HepG2 (cell line): ENCODE data around the gene CLCN1. TPM values are rescaled to one million over a fixed set of nuclear protein-coding genes. Genes with fewer than 3 reads are reported as not detected.

Source experiments
- ATAC-seq: fragments of 200-7000 bp; cut with Tn5 transposase; 3 replicates; pipeline ENCODE4 v1.9.1; 2020; ENCODE audit warnings: mild to moderate bottlenecking, moderate library complexity
- BruUV-seq: library from RNA; stranded (reverse); fragments of 400-500 nt; replicated peaks from 2 replicates; lab custom pipeline; 2021; lab: Mats Ljungman, UMichigan
- CTCF ChIA-PET: fragments of 300-600 bp; formaldehyde crosslinking; extraction: SDS; loops from one replicate; lab custom pipeline; 2021; ENCODE audit warnings: low total read pairs, inconsistent platforms, low intra/inter-chr PET ratio; lab: Yijun Ruan, JAX
- POLR2A ChIA-PET: fragments of 350-600 bp; sonication (Branson Sonifier 250); formaldehyde crosslinking; loops from one replicate; lab custom pipeline; 2020; ENCODE audit warnings: antibody characterized with exemption, inconsistent platforms; lab: Yijun Ruan, JAX
- DNase-seq: peaks from one replicate; pipeline ENCODE4 v3.0.0-alpha.2; 2015; ENCODE audit warnings: low spot score
- FAIRE-seq: peaks from 3 replicates; lab custom pipeline; 2011; peaks lifted over from hg19 to GRCh38; lab: Jason Lieb, UNC
- H2AFZ ChIP-seq: one replicate; pipeline ENCODE4 v1.6.1; 2011; ENCODE audit warnings: low read length, inconsistent platforms
- H3K27ac ChIP-seq: fragments of 300-600 bp; 3 replicates; pipeline ENCODE4 v1.8.0; 2011; ENCODE audit warnings: mixed run types, mild to moderate bottlenecking, mixed read lengths, low read length, inconsistent platforms; ENCODE audit not compliant: insufficient read depth; ENCODE audit errors: extremely low read length
- H3K27me3 ChIP-seq, 2 experiments: fragments of 200-600 bp in 1 of 2; 2 replicates in 1 of 2; 3 replicates in 1 of 2; pipeline versions ENCODE4 v1.6.0 to v1.8.0; 2011; ENCODE audit warnings: low read length in 2 of 2, mild to moderate bottlenecking in 2 of 2, moderate library complexity in 2 of 2, inconsistent platforms in 1 of 2; ENCODE audit not compliant: insufficient read depth in 2 of 2, control insufficient read depth in 1 of 2
- H3K36me3 ChIP-seq, 2 experiments: fragments of 200-600 bp in 1 of 2; replicated peaks in 1 of 2; 2 replicates in 1 of 2; 3 replicates in 1 of 2; pipeline versions ENCODE4 v1.5.1 to v1.8.0; 2011; ENCODE audit warnings: low read length in 2 of 2, inconsistent platforms in 1 of 2; ENCODE audit not compliant: insufficient read depth in 2 of 2, control insufficient read depth in 1 of 2
- H3K4me1 ChIP-seq: 2 replicates; pipeline ENCODE4 v1.5.1; 2012; ENCODE audit warnings: low read length, inconsistent platforms; ENCODE audit not compliant: insufficient read depth
- H3K4me2 ChIP-seq: 2 replicates; pipeline ENCODE4 v1.6.0; 2011; ENCODE audit warnings: low read depth, low read length, inconsistent platforms
- H3K4me3 ChIP-seq, 3 experiments: fragments of 200-600 bp in 1 of 3; sonication (generic), shearing (Covaris generic) in 1 of 3; replicated peaks in 1 of 3; 2 replicates each; pipeline ENCODE4 v1.5.1; 2011 to 2016; ENCODE audit warnings: low read length in 3 of 3, inconsistent platforms in 2 of 3, low read depth in 2 of 3, mild to moderate bottlenecking in 2 of 3, control low read depth in 1 of 3, mixed read lengths in 1 of 3; ENCODE audit not compliant: insufficient read depth in 1 of 3
- H3K79me2 ChIP-seq: one replicate; pipeline ENCODE4 v1.6.1; 2011; ENCODE audit warnings: low read length, inconsistent platforms; ENCODE audit not compliant: insufficient read depth
- H3K9ac ChIP-seq: 2 replicates; pipeline ENCODE4 v1.6.0; 2011; ENCODE audit warnings: mild to moderate bottlenecking, low read depth, low read length, inconsistent platforms; ENCODE audit not compliant: insufficient read depth
- H3K9me3 ChIP-seq: 2 replicates; pipeline ENCODE4 v1.5.1; 2012; ENCODE audit warnings: mild to moderate bottlenecking, low read length
- H4K20me1 ChIP-seq: 2 replicates; pipeline ENCODE4 v1.6.0; 2011; ENCODE audit warnings: inconsistent platforms, mild to moderate bottlenecking, low read length, moderate library complexity; ENCODE audit not compliant: insufficient read depth
- ARID3A ChIP-seq: IDR thresholded peaks from 2 replicates; pipeline ENCODE4 v1.6.1; 2012; ENCODE audit warnings: low read depth, low read length, improper control_type of control experiment
- ARID5B ChIP-seq: IDR thresholded peaks from 2 replicates; pipeline ENCODE4 v1.4.0; 2020; ENCODE audit warnings: mild to moderate bottlenecking, missing genetic modification reagents
- ASH2L ChIP-seq: fragments of 300-600, 200-600 bp; sonication (generic); IDR thresholded peaks from 2 replicates; pipeline ENCODE4 v1.7.0; 2017; ENCODE audit warnings: low read depth, mild to moderate bottlenecking, moderate library complexity, mixed read lengths, low read length; ENCODE audit not compliant: insufficient read length
- BHLHE40 ChIP-seq: IDR thresholded peaks from 2 replicates; pipeline ENCODE4 v1.6.1; 2011; ENCODE audit warnings: low read length, improper control_type of control experiment
- FOXK2 ChIP-seq: fragments of 450-650 bp; IDR thresholded peaks from 2 replicates; pipeline ENCODE4 v1.6.1; 2016
- KDM5B ChIP-seq: sonication (generic); formaldehyde crosslinking; IDR thresholded peaks from 2 replicates; pipeline ENCODE4 v1.4.0; 2020; ENCODE audit warnings: missing genetic modification reagents, mild to moderate bottlenecking, borderline replicate concordance
- SOX13 ChIP-seq, 3 experiments: fragments of 450-650 bp in 1 of 3; sonication (generic) in 1 of 3; formaldehyde crosslinking in 1 of 3; IDR thresholded peaks in 2 of 3; conservative IDR thresholded peaks in 1 of 3; 2 replicates each; pipeline versions ENCODE4 v1.5.0 to v1.6.1; 2016 to 2020; ENCODE audit warnings: antibody characterized with exemption in 1 of 3, mild to moderate bottlenecking in 1 of 3, missing compliant biosample characterization in 1 of 3, missing genetic modification reagents in 1 of 3, moderate library complexity in 1 of 3
- SOX5 ChIP-seq: IDR thresholded peaks from 2 replicates; pipeline ENCODE4 v1.6.1; 2016; ENCODE audit warnings: borderline replicate concordance
- TGIF2 ChIP-seq: IDR thresholded peaks from 2 replicates; pipeline ENCODE4 v1.6.1; 2016; ENCODE audit warnings: control low read depth, missing compliant biosample characterization
- U2AF1 ChIP-seq: fragments of 200-400 bp; formaldehyde crosslinking; optimal IDR thresholded peaks from 2 replicates; pipeline ENCODE3; 2017; ENCODE audit warnings: mild to moderate bottlenecking, low read depth, low read length
- ZNF619 ChIP-seq: sonication (generic); formaldehyde crosslinking; IDR thresholded peaks from 2 replicates; pipeline ENCODE4 v1.4.0; 2020; ENCODE audit warnings: mild to moderate bottlenecking, missing genetic modification reagents
- WGBS: methylation state at CpG from one replicate; pipeline ENCODE4 v1.1.6; 2017; ENCODE audit warnings: low lambda C conversion rate; 5-methylcytosine and 5-hydroxymethylcytosine counted together
- in situ Hi-C: cut with HindIII; loops from 2 replicates; pipeline ENCODE4 v1.10.0; 2017; ENCODE audit warnings: low pct_unique_long_range_greater_than_20kb; ENCODE audit not compliant: extremely low pct_ligation_motif_present
- intact Hi-C: fragments of 100-400 bp; cut with micrococcal nuclease; formaldehyde crosslinking; loops from one replicate; pipeline ENCODE4 v1.10.0; 2022; ENCODE audit not compliant: unreplicated experiment
- polyA plus RNA-seq, 8 experiments: library from polyadenylated mRNA; depleted of rRNA in 3 of 8; stranded (reverse) in 7 of 8; unstranded in 1 of 8; fragments of >200 nt; fragmentation: Illumina TruSeq in 4 of 8; extraction: Trizol in 4 of 8; gene quantifications; 2 replicates each; pipeline versions ENCODE4 v1.2.1 to v1.2.3, GENCODE V29; 2011 to 2016; ENCODE audit warnings: low read depth in 4 of 8, missing spikeins in 1 of 8, mixed read lengths in 1 of 8; ENCODE audit not compliant: insufficient read depth in 1 of 8
- total RNA-seq, 5 experiments: library from RNA; depleted of rRNA; stranded (reverse); fragments of >200 nt; fragmentation: Illumina TruSeq; extraction: Trizol; gene quantifications; 2 replicates each; pipeline ENCODE4 v1.2.3, GENCODE V29; 2016; ENCODE audit warnings: low read depth in 1 of 5
- TF ChIP-seq, protein P1 (sequence below): IDR thresholded peaks from 2 replicates; pipeline ENCODE4 v1.6.1; 2012; ENCODE audit warnings: inconsistent platforms
- TF ChIP-seq, protein P2 (sequence below): fragments of 450-650 bp; IDR thresholded peaks from 2 replicates; pipeline ENCODE4 v1.6.1; 2016
- TF ChIP-seq, protein P3 (sequence below): sonication (generic); formaldehyde crosslinking; IDR thresholded peaks from 2 replicates; pipeline ENCODE4 v1.4.0; 2020; ENCODE audit warnings: missing genetic modification reagents

CLCN1 gene
- total and polyA plus RNA-seq, 2 of the 13 experiments (the other 11 are each of a cell fraction or from before 2014, with no cell fraction given): 0.01 TPM; not detected in 1

GRCh38 chr7:143279186-143280098 is 36.5 kb upstream of the CLCN1 start:
- no peaks in the 10 kb centered on the region for H4K20me1 ChIP-seq
- no peaks in the 10 kb centered on the region for H3K79me2 ChIP-seq
- H3K4me2 ChIP-seq: peak overlapping the region; percentile 69
- no peaks in the 10 kb centered on the region for H3K36me3 ChIP-seq
- H2AFZ ChIP-seq: no peak overlapping the region
- intact Hi-C loops: loop anchor here (2.0 kb wide), 1 partner anchor 15 kb away; no protein-coding TSS in a partner anchor
- peak overlapping the region; percentile 52 for H3K9ac ChIP-seq
- no TSS peak for BruUV-seq
- ChIA-PET POLR2A (interaction anchor here (1.2 to 1.7 kb wide), 2 partner anchors 9 to 16 kb away, joined by 4 to 14 read pairs; partner anchors contain the start of genes CASP2 and GSTK1), CTCF (no interaction called here)
- ATAC-seq (peak; percentile 75), DNase-seq (peak; percentile 80), FAIRE-seq (no peak)
- in situ Hi-C loops: no loop called here
- 3% methylated on average over 8 of the region's 8 CpGs for WGBS
- peaks cover 29% of the 10 kb centered on the region for H3K4me1 ChIP-seq
- H3K27me3 ChIP-seq: no peaks in the 10 kb centered on the region
- no peaks in the 10 kb centered on the region for H3K9me3 ChIP-seq
- peak overlapping the region; percentile 40 for H3K27ac ChIP-seq
- H3K4me3 ChIP-seq: peak overlapping the region in 1 of 3 experiments; percentile 14; a peak in 1 of 6 replicates
- TF ChIP-seq ARID3A: 0 out of 2 replicates have a peak, but pooled peaks have one; percentile 33
- peak; percentile 21 for TF ChIP-seq ASH2L
- TF ChIP-seq, protein P1, sequence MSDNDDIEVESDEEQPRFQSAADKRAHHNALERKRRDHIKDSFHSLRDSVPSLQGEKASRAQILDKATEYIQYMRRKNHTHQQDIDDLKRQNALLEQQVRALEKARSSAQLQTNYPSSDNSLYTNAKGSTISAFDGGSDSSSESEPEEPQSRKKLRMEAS: peak; percentile 29; the same call in 1 of the 2 replicates
- TF ChIP-seq SOX5: peak; percentile 32; the same call in 1 of the 2 replicates
- TF ChIP-seq SOX13 (IDR thresholded peaks at IDR 0.05): no peak
- TF ChIP-seq SOX13 (CRISPR knock-in tag; conservative IDR thresholded peaks at IDR 0.05 in 1 of 2, IDR thresholded peaks at IDR 0.05 in 1 of 2): peak in 1 of 2 experiments; percentile 44; a peak in 1 of 4 replicates
- peak; percentile 42; the same call in 1 of the 2 replicates for TF ChIP-seq FOXK2
- no peak for TF ChIP-seq BHLHE40
- TF ChIP-seq ZNF619: no peak
- TF ChIP-seq TGIF2 (CRISPR knock-in tag): peak; percentile 79; the same call in 1 of the 2 replicates
- peak; percentile 28; the same call in 1 of the 2 replicates for TF ChIP-seq ARID5B
- TF ChIP-seq, protein P2, sequence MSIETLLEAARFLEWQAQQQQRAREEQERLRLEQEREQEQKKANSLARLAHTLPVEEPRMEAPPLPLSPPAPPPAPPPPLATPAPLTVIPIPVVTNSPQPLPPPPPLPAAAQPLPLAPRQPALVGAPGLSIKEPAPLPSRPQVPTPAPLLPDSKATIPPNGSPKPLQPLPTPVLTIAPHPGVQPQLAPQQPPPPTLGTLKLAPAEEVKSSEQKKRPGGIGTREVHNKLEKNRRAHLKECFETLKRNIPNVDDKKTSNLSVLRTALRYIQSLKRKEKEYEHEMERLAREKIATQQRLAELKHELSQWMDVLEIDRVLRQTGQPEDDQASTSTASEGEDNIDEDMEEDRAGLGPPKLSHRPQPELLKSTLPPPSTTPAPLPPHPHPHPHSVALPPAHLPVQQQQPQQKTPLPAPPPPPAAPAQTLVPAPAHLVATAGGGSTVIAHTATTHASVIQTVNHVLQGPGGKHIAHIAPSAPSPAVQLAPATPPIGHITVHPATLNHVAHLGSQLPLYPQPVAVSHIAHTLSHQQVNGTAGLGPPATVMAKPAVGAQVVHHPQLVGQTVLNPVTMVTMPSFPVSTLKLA: peak; percentile 80
- TF ChIP-seq U2AF1: no peak
- TF ChIP-seq KDM5B (CRISPR knock-in tag): no peak
- TF ChIP-seq, protein P3, sequence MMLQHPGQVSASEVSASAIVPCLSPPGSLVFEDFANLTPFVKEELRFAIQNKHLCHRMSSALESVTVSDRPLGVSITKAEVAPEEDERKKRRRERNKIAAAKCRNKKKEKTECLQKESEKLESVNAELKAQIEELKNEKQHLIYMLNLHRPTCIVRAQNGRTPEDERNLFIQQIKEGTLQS: no peak
